Activated CD8-positive, alpha-beta T cell treated with anti-CD3 and anti-CD28 coated beads for 36 hours (primary cell): ENCODE results near the gene CRIM1. TPM values are rescaled to one million over a fixed set of nuclear protein-coding genes. Genes with fewer than 3 reads are reported as not detected.

Experiments used
- ATAC-seq: fragments of 200-7000 bp; cut with Tn5 transposase; one replicate; pipeline ENCODE4 v1.10.0; 2021; ENCODE audit warnings: mild to moderate bottlenecking, moderate library complexity
- CTCF ChIA-PET: fragments of 350-600 bp; sonication (Branson Sonifier 250); formaldehyde crosslinking; loops from one replicate; lab custom pipeline; 2021; ENCODE audit warnings: antibody characterized with exemption; lab: Charles Lee
- POLR2A ChIA-PET: fragments of 350-600 bp; sonication (Branson Sonifier 250); formaldehyde crosslinking; loops from one replicate; lab custom pipeline; 2021; ENCODE audit warnings: antibody characterized with exemption; lab: Charles Lee
- DNase-seq: peaks from one replicate; pipeline ENCODE4 v3.0.0-alpha.2; 2020
- H3K27ac Mint-ChIP-seq: one replicate; pipeline ENCODE4 v1.8.0; 2021; ENCODE audit warnings: mild to moderate bottlenecking, mixed read lengths
- H3K27me3 Mint-ChIP-seq: one replicate; pipeline ENCODE4 v1.8.0; 2021; ENCODE audit warnings: mixed read lengths
- H3K36me3 Mint-ChIP-seq: one replicate; pipeline ENCODE4 v1.8.0; 2021; ENCODE audit warnings: low read depth, mixed read lengths
- H3K4me1 Mint-ChIP-seq: one replicate; pipeline ENCODE4 v1.8.0; 2021; ENCODE audit warnings: low read depth, mixed read lengths
- H3K4me3 Mint-ChIP-seq: one replicate; pipeline ENCODE4 v1.8.0; 2021; ENCODE audit warnings: mild to moderate bottlenecking, moderate library complexity, mixed read lengths
- H3K9me3 Mint-ChIP-seq: one replicate; pipeline ENCODE4 v1.8.0; 2021; ENCODE audit warnings: mixed read lengths
- intact Hi-C: fragments of 100-400 bp; cut with micrococcal nuclease; formaldehyde crosslinking; loops from one replicate; pipeline ENCODE4 v1.10.0; 2022
- total RNA-seq, 2 experiments: library from RNA; stranded (reverse); gene quantifications; one replicate each; pipeline ENCODE4 v1.2.3, GENCODE V29; 2021
- TF ChIP-seq, protein P1 (sequence below): fragments of 200-600 bp; IDR thresholded peaks from one replicate; pipeline ENCODE4 v1.8.0; 2022; ENCODE audit warnings: antibody characterized with exemption, mild to moderate bottlenecking

CRIM1 gene
- total RNA-seq, 2 experiments from 2014 or later, result 14.4 to 15.9 TPM

DNA sequence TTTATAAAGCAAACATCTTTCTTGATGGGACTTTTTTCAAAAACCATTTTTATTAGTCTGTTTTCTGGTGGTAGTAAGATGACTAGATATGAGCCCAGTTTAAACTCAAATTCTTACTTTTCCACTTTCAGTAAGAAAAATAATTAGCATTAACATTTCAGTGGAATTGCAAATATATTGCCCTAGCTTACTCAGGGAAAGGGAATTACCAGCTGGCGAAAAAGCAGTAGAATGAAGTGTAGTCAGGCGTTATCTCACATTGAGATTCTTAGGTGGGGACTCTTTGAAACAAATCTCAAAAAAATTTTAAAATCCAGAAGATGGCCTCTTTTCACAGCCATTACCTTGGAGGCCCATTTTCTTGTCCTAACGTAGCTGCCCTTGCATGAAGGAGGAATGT is 65.8 kb downstream of the CRIM1 start:
- Mint-ChIP-seq H3K27ac (no peak overlapping the region), H3K36me3 (no peaks in the 10 kb centered on the region), H3K4me3 (no peak overlapping the region), H3K9me3 (no peaks in the 10 kb centered on the region), H3K4me1 (no peaks in the 10 kb centered on the region), H3K27me3 (no peaks in the 10 kb centered on the region)
- DNase-seq (no peak), ATAC-seq (no peak)
- POLR2A ChIA-PET, result no interaction called here
- intact Hi-C loops, result no loop called here
- CTCF ChIA-PET, result interaction anchor here (0.9 to 1.3 kb wide), 2 partner anchors 18 to 243 kb away, joined by 3 to 4 read pairs; no protein-coding TSS in a partner anchor
- TF ChIP-seq, protein P1, sequence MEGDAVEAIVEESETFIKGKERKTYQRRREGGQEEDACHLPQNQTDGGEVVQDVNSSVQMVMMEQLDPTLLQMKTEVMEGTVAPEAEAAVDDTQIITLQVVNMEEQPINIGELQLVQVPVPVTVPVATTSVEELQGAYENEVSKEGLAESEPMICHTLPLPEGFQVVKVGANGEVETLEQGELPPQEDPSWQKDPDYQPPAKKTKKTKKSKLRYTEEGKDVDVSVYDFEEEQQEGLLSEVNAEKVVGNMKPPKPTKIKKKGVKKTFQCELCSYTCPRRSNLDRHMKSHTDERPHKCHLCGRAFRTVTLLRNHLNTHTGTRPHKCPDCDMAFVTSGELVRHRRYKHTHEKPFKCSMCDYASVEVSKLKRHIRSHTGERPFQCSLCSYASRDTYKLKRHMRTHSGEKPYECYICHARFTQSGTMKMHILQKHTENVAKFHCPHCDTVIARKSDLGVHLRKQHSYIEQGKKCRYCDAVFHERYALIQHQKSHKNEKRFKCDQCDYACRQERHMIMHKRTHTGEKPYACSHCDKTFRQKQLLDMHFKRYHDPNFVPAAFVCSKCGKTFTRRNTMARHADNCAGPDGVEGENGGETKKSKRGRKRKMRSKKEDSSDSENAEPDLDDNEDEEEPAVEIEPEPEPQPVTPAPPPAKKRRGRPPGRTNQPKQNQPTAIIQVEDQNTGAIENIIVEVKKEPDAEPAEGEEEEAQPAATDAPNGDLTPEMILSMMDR, result no peak

DNA sequence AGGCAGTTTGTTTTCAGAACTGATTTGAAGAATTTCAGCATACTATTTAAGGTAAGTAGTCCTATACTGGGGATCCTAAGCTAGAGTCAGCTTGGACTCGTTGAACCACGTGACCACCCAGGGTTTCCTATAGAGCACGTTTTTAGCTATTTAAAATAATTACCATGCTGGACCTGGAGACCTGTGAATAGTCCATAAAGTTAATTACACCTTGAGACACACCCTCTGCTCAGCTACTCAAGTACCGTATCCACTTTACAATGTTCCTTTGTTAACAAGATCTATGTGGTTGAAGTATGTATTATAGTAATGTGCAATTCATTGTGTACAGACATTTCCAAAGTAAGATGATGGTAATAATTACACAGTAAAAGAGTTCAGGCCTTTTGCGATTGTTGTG is 67.6 kb downstream of the CRIM1 start:
- no peak for ATAC-seq
- no peak overlapping the region for H3K27ac Mint-ChIP-seq
- no peaks in the 10 kb centered on the region for H3K27me3 Mint-ChIP-seq
- intact Hi-C loops, result no loop called here
- H3K4me3 Mint-ChIP-seq, result no peak overlapping the region
- no peaks in the 10 kb centered on the region for H3K9me3 Mint-ChIP-seq
- CTCF ChIA-PET, result interaction anchor here (1.2 kb wide), 1 partner anchor 11 kb away, joined by 3 read pairs; no protein-coding TSS in a partner anchor
- no peak for DNase-seq
- H3K4me1 Mint-ChIP-seq, result no peaks in the 10 kb centered on the region
- no peaks in the 10 kb centered on the region for H3K36me3 Mint-ChIP-seq
- TF ChIP-seq, protein P1, result no peak
- POLR2A ChIA-PET, result no interaction called here

DNA sequence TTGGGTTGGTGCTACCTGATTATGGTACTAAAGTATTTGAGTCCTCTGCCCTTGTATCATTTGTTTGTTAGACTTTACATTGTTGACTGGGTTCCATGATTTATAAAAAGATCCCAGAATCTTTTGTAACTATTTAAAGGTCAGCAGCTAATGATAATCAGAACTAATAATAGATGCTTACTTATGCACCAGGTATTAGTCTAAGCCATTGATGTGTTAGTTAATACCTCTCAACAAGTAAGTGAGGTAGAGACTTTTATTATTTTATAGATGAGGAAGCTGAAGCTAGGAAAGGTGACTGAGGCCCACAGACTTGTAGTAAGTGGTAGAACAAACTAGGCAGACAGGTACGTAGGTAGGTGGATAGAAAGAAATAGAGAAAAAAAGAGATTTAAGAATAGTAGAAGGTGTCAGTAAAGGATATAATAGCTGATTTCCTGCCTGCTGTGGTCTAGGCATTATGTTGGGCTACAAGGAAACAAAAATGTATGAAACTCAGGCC is 68.1 kb downstream of the CRIM1 start:
- POLR2A ChIA-PET, result no interaction called here
- TF ChIP-seq, protein P1, result no peak
- CTCF ChIA-PET, result interaction anchor here (1.2 kb wide), 1 partner anchor 11 kb away, joined by 3 read pairs; no protein-coding TSS in a partner anchor
- no peak overlapping the region for H3K4me3 Mint-ChIP-seq
- ATAC-seq (no peak), DNase-seq (no peak)
- H3K9me3 Mint-ChIP-seq, result no peaks in the 10 kb centered on the region
- no peak overlapping the region for H3K27ac Mint-ChIP-seq
- no peaks in the 10 kb centered on the region for H3K27me3 Mint-ChIP-seq
- no peaks in the 10 kb centered on the region for H3K36me3 Mint-ChIP-seq
- H3K4me1 Mint-ChIP-seq, result no peaks in the 10 kb centered on the region
- intact Hi-C loops, result no loop called here

DNA sequence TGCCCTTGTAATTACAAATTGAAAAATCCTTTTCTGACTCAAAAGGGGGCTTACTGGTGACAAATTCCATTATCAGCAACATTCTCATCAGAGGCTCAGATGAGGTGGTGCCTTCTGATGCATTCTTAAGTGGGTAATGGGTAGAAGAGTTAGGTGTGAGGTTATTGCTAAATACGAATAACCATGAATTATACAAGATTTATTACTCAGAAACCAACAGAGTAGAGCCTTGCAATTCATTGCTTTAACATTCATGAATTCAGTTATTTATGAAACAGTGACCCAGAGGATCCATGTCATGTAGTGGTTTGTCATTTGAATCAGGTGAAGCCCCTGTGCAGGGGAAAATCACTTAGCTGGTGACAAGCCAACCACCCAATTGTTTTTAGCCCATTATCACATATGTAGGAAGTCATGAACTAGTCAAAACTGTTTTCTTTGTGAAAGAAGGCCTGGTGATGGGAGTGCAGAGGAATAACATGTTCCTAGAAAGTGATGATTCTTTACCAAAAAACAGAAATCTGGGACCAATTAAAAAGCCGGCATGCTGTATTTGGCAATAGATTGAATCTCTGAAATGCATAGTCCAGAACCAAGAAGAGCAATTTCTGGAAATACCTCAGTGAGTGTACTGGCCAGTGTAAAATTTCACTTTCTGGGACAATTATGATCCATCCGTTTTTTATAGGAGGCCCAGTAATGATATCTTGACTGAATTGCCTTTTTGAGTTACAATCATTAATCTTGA is 70.2 kb downstream of the CRIM1 start:
- ATAC-seq (no peak), DNase-seq (no peak)
- no peaks in the 10 kb centered on the region for H3K4me1 Mint-ChIP-seq
- ChIA-PET POLR2A (no interaction called here), CTCF (no interaction called here)
- no peak overlapping the region for H3K4me3 Mint-ChIP-seq
- TF ChIP-seq, protein P1, result no peak
- H3K36me3 Mint-ChIP-seq, result no peaks in the 10 kb centered on the region
- H3K9me3 Mint-ChIP-seq, result no peaks in the 10 kb centered on the region
- intact Hi-C loops, result no loop called here
- H3K27ac Mint-ChIP-seq, result no peak overlapping the region
- no peaks in the 10 kb centered on the region for H3K27me3 Mint-ChIP-seq

DNA sequence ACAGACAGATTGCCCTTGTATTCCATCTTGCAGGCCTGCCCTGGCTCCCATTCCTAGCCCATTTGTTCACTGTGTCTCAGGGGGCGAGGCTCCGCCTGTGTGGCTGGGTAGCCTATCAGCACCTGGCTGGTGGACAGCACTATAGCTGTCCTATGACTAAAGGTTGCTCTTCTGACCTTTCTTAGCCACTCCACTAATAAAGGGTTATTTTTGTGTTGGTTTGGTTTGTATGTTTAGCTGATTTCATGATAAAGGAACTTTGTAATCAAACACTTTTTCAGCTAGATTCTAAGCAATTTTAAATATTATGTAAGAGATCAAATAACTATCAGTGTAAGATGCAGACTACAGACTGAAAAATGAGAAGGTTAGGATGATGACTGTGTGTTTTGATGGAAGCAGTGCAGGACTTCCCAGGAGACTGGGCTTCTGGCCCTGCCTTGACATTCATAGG is 72.2 kb downstream of the CRIM1 start:
- ATAC-seq (no peak), DNase-seq (no peak)
- ChIA-PET POLR2A (no interaction called here), CTCF (no interaction called here)
- Mint-ChIP-seq H3K27ac (no peak overlapping the region), H3K9me3 (no peaks in the 10 kb centered on the region), H3K27me3 (no peaks in the 10 kb centered on the region), H3K4me1 (no peaks in the 10 kb centered on the region), H3K4me3 (no peak overlapping the region), H3K36me3 (no peaks in the 10 kb centered on the region)
- intact Hi-C loops, result no loop called here
- TF ChIP-seq, protein P1, result no peak
